Fibroblast of pulmonary artery (primary cell): ENCODE data around the gene SYNE1.
"Not testable (repeated sequence)": the region's sequence is repeated elsewhere in the genome, so short reads cannot be mapped to it uniquely, and the experiment has no call there.

ENCODE experiments used
- DNase-seq: peaks from one replicate; pipeline ENCODE4 v3.0.0-alpha.2; 2010; ENCODE audit warnings: low read depth
- H3K4me3 ChIP-seq: replicated peaks from 2 replicates; pipeline ENCODE4 v1.5.1; 2011; ENCODE audit warnings: low read depth, mild to moderate bottlenecking, control low read depth, low read length, moderate library complexity
- TF ChIP-seq, protein P1 (sequence below): IDR thresholded peaks from 2 replicates; pipeline ENCODE4 v1.5.1; 2011; ENCODE audit warnings: mild to moderate bottlenecking, control low read depth, low read length, inconsistent platforms; ENCODE audit errors: missing control alignments

SYNE1 gene

DNA sequence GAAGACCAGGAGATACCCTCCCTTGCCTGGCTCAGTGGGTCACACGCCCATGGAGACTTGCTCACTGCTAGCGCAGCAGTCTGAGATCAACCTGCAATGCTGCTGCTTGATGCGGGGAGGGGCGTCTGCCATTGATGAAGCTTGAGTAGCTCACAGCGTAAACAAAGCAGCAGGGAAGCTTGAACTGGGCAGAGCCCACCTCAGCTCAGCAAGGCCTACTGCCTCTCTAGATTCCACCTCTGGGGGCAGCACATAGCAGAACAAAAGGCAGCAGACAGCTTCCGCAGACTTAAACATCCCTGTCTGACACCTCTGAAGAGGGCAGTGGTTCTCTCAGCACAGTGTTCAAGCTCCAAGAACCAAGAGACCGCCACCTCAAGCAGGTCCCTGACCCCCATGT lies 558.4 kb downstream of the SYNE1 start:
- TF ChIP-seq, protein P1, sequence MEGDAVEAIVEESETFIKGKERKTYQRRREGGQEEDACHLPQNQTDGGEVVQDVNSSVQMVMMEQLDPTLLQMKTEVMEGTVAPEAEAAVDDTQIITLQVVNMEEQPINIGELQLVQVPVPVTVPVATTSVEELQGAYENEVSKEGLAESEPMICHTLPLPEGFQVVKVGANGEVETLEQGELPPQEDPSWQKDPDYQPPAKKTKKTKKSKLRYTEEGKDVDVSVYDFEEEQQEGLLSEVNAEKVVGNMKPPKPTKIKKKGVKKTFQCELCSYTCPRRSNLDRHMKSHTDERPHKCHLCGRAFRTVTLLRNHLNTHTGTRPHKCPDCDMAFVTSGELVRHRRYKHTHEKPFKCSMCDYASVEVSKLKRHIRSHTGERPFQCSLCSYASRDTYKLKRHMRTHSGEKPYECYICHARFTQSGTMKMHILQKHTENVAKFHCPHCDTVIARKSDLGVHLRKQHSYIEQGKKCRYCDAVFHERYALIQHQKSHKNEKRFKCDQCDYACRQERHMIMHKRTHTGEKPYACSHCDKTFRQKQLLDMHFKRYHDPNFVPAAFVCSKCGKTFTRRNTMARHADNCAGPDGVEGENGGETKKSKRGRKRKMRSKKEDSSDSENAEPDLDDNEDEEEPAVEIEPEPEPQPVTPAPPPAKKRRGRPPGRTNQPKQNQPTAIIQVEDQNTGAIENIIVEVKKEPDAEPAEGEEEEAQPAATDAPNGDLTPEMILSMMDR, result no peak
- H3K4me3 ChIP-seq, result no peak overlapping the region
- DNase-seq, result no peak

DNA sequence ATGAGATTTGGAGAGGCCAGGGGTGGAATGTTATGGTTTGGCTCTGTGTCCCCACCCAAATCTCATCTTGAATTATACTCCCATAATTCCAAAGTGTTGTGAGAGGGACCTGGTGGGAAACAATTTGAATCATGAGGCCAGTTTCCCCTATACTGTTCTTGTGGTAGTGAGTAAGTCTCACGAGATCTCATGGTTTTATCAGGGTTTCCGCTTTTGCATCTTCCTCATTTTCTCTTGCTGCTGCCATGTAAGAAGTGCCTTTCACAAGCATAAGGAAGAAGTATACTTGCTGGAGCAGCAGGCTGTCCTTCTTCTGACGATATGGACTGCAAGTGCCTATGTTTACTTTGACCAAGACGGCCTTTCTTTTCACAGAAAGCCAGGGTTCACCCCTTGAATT lies 559.2 kb downstream of the SYNE1 start:
- H3K4me3 ChIP-seq, result no peak overlapping the region
- DNase-seq, result no peak
- TF ChIP-seq, protein P1, result no peak

DNA sequence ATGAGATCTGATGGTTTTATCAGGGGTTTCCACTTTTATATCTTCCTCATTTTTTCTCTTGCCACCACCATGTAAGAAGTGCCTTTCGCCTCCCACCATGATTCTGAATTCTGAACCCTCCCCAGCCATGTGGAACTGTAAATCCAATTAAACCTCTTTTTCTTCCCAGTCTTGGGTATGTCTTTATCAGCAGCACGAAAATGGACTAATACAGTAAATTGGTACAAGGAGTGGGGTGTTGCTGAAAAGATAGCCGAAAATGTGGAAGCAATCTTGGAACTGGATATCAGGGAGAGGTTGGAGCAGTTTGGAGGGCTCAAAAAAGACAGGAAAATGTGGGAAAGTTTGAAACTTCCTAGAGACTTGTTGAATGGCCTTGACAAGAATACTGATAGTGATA lies 560.9 kb downstream of the SYNE1 start:
- H3K4me3 ChIP-seq, DNase-seq: not testable (repeated sequence)

DNA sequence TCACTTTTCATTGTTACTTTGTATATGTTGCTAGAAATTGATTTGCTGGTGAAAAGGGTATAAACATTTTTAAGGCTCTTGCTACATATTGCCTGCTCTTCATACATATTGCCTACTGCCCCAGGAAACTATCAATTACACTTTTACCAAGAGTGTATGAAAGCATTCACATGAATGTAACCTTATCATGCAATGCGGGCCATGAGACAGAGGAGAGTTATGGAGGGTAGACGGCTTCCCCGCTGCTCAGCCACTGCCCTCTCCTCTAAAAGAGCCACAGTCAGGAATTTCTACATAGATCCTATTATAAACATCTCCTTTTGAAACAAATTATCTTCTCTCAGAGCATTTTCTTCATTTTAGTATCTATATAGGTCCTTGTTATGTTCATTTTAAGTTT lies 565.3 kb downstream of the SYNE1 start:
- no peak for DNase-seq
- H3K4me3 ChIP-seq, result no peak overlapping the region
- TF ChIP-seq, protein P1, result no peak
